GM23248 (cell line): ENCODE results near the gene ELP6. TPM values are rescaled to one million over a fixed set of nuclear protein-coding genes. Genes with fewer than 3 reads are reported as not detected.
"Not testable (repeated sequence)": the region's sequence is repeated elsewhere in the genome, so short reads cannot be mapped to it uniquely, and the experiment has no call there.

Source experiments
- DNase-seq: peaks from one replicate; pipeline ENCODE4 v3.0.0-alpha.2; 2015
- H2AFZ ChIP-seq: fragments of 200-600 bp; sonication (generic); 2 replicates; pipeline ENCODE4 v1.6.1; 2016; ENCODE audit warnings: antibody characterized with exemption
- H3F3A ChIP-seq: fragments of 200-600 bp; sonication (generic); 2 replicates; pipeline ENCODE4 v1.6.1; 2016; ENCODE audit warnings: mild to moderate bottlenecking, antibody characterized with exemption, mixed run types; ENCODE audit not compliant: insufficient read depth
- H3K27ac ChIP-seq: fragments of 200-600 bp; sonication (generic); 2 replicates; pipeline ENCODE4 v1.5.1; 2016; ENCODE audit warnings: mild to moderate bottlenecking
- H3K27me3 ChIP-seq: fragments of 200-600 bp; sonication (generic); replicated peaks from 2 replicates; pipeline ENCODE4 v1.6.1; 2016; ENCODE audit warnings: mild to moderate bottlenecking; ENCODE audit not compliant: insufficient read depth
- H3K36me3 ChIP-seq: fragments of 200-600 bp; sonication (generic); 2 replicates; pipeline ENCODE4 v1.6.1; 2016; ENCODE audit warnings: low read depth, mild to moderate bottlenecking
- H3K4me1 ChIP-seq: fragments of 200-600 bp; sonication (generic); 2 replicates; pipeline ENCODE4 v1.6.1; 2016; ENCODE audit warnings: mild to moderate bottlenecking; ENCODE audit not compliant: insufficient read depth
- H3K4me2 ChIP-seq: fragments of 200-600 bp; sonication (generic); one replicate; pipeline ENCODE4 v1.6.1; 2016; ENCODE audit warnings: mild to moderate bottlenecking; ENCODE audit not compliant: unreplicated experiment
- H3K4me3 ChIP-seq: fragments of 200-600 bp; sonication (generic); 2 replicates; pipeline ENCODE4 v1.5.1; 2016; ENCODE audit warnings: mild to moderate bottlenecking
- H3K79me2 ChIP-seq: fragments of 200-600 bp; sonication (generic); 2 replicates; pipeline ENCODE4 v1.6.1; 2016; ENCODE audit warnings: mild to moderate bottlenecking; ENCODE audit not compliant: insufficient read depth
- H3K9ac ChIP-seq: fragments of 200-600 bp; sonication (generic); 2 replicates; pipeline ENCODE4 v1.6.1; 2016; ENCODE audit warnings: mild to moderate bottlenecking
- H3K9me2 ChIP-seq: fragments of 200-600 bp; sonication (generic); 2 replicates; pipeline ENCODE4 v1.6.1; 2016; ENCODE audit warnings: mixed run types, mild to moderate bottlenecking, moderate library complexity; ENCODE audit not compliant: insufficient read depth
- H3K9me3 ChIP-seq: fragments of 200-600 bp; sonication (generic); one replicate; pipeline ENCODE4 v1.6.1; 2017; ENCODE audit warnings: low read depth
- H4K20me1 ChIP-seq: fragments of 200-600 bp; sonication (generic); 2 replicates; pipeline ENCODE4 v1.6.0; 2016; ENCODE audit not compliant: insufficient read depth
- EZH2 ChIP-seq: fragments of 200-600 bp; sonication (generic); IDR thresholded peaks from 2 replicates; pipeline ENCODE4 v1.6.1; 2018; ENCODE audit warnings: antibody characterized with exemption, mild to moderate bottlenecking; ENCODE audit not compliant: insufficient read depth, poor library complexity, severe bottlenecking
- EZH2phosphoT487 ChIP-seq: fragments of 200-600 bp; sonication (generic); IDR thresholded peaks from 2 replicates; pipeline ENCODE4 v1.6.1; 2018; ENCODE audit warnings: antibody characterized with exemption, moderate library complexity, mild to moderate bottlenecking, low read depth; ENCODE audit not compliant: insufficient read depth
- WGBS, 2 experiments: methylation state at CpG; one replicate each; pipeline ENCODE4 v1.1.6; 2015 to 2017; ENCODE audit warnings: low lambda C conversion rate in 2 of 2, low coverage in 1 of 2; ENCODE audit errors: missing lambda C conversion rate in 2 of 2; 5-methylcytosine and 5-hydroxymethylcytosine counted together
- in situ Hi-C: fragments of 300-500 bp; cut with MboI; formaldehyde crosslinking; loops from 2 replicates; pipeline ENCODE4 v1.15.0; 2020
- polyA plus RNA-seq: library from polyadenylated mRNA; unstranded; fragments of >200 nt; fragmentation: Nextera tagmentation; extraction: Ambion mirVana; gene quantifications from 2 replicates; pipeline ENCODE4 v1.2.1, GENCODE V29; 2016
- total RNA-seq: library from RNA; depleted of rRNA; stranded (reverse); fragments of >200 nt; shearing (Covaris generic); gene quantifications from 2 replicates; pipeline ENCODE4 v1.2.3, GENCODE V29; 2014

The ELP6 gene
- total and polyA plus RNA-seq, 2 experiments from 2014 or later: 28.6 to 36.0 TPM

DNA sequence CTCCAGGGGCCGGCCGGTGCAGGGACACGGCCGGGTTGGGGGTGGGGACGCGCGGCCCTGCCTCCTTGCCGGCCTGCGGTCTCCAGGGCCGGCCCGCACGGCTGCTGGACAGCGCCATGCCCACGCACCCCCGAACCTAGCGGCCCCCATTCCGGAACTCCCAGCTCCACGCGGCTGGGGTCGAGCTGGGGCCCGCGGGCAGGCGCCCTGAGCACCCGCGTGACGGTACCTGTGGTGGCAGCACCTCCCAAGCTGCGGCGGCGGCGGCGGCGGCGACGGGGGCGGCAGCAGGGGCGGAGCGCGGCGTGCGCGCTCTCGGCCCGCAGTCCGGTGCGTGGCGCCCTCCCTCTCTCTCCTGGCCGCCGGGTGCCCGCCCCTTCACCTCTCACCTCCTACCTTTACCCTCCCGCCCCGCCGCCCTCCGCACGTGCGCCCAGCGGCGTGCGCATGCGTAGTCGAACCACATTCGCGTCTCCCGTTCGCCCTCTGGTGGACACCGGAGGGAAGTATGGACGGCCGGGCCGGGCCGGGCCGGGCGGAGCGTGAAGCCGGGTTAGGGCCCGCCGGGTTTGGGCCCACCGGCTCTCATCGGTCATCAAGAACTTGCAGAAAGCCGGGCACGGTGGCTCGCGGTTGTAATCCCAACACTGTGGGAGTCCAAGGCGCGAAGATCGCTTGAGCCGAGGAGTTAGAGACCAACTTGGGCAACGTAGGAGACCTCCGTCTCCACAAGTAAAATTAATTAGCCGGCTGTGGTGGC lies 37.8 kb downstream of the ELP6 start, which contains the start of gene SCAP:
Gene SCAP (minus strand): TSS at position 372 of the 760 bp plus-strand sequence. CDS start 32,948 bp downstream, outside the sequence.
- in situ Hi-C loops: no loop called here
- no peak for TF ChIP-seq EZH2
- TF ChIP-seq EZH2phosphoT487: no peak

DNA sequence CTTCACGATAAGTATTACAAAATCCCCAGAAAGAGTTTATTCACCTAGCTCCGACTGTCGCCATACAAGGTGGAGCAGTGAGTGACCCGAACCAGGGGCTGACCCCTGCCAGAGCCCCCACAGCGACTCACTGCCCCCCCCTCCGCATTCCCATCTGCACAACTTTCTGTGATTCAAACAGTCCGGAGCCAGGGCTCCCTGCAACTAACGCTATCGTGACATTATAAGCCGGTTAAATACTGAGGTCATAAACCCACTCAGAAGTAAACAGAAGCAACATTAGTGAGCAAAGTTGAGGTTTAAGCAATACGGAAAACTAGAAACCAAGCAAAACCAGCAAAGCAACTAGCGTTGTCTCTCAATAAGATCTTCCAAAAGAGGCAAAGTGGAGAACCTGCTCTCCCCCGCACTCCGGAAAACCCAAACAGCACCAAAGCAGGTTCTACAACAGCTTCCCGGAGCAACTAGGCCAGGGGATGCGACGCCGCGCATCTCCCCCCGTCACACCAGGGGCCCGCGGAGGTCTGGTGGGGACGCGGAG lies 38.4 kb downstream of the ELP6 start:
- Histone ChIP-seq H3K9me2 (no peaks in the 10 kb centered on the region), H2AFZ (peak overlapping the region; percentile 92), H3K4me2 (peak overlapping the region; percentile 96), H3K9me3 (no peaks in the 10 kb centered on the region), H3K4me3 (peak overlapping the region; percentile 92), H3K4me1 (peaks cover 4% of the 10 kb centered on the region), H4K20me1 (no peaks in the 10 kb centered on the region), H3K36me3 (no peaks in the 10 kb centered on the region), H3F3A (peaks cover 9% of the 10 kb centered on the region; the same call in 1 of the 2 replicates), H3K9ac (peak overlapping the region; percentile 82), H3K79me2 (peaks cover 56% of the 10 kb centered on the region), H3K27ac (peak overlapping the region; percentile 43), H3K27me3 (no peaks in the 10 kb centered on the region)
- TF ChIP-seq EZH2phosphoT487: no peak
- TF ChIP-seq EZH2: no peak
- peak; percentile 69 for DNase-seq
- 1% methylated on average over 24 of the region's 24 CpGs for WGBS, 2 experiments
- in situ Hi-C loops: no loop called here

More for the DNA sequence above, 37.8 kb downstream of the ELP6 start, which contains the start of gene SCAP:
- WGBS, 2 experiments: 2% methylated on average over 43 to 85 of the region's 88 CpGs
- Histone ChIP-seq H3K36me3 (no peaks in the 10 kb centered on the region), H3F3A (peaks cover 9% of the 10 kb centered on the region; the same call in 1 of the 2 replicates), H4K20me1 (no peaks in the 10 kb centered on the region), H2AFZ (peak within 1 kb of the TSS; percentile 92), H3K79me2 (peaks cover 49% of the 10 kb centered on the region), H3K4me2 (peak within 1 kb of the TSS; percentile 96), H3K27me3 (no peaks in the 10 kb centered on the region), H3K9me2 (no peaks in the 10 kb centered on the region), H3K4me3 (peak within 1 kb of the TSS; percentile 92), H3K4me1 (peaks cover 4% of the 10 kb centered on the region), H3K9ac (peak within 1 kb of the TSS; percentile 82), H3K27ac (peak within 1 kb of the TSS; percentile 43), H3K9me3 (no peaks in the 10 kb centered on the region)
- DNase-seq: peak; percentile 89

DNA sequence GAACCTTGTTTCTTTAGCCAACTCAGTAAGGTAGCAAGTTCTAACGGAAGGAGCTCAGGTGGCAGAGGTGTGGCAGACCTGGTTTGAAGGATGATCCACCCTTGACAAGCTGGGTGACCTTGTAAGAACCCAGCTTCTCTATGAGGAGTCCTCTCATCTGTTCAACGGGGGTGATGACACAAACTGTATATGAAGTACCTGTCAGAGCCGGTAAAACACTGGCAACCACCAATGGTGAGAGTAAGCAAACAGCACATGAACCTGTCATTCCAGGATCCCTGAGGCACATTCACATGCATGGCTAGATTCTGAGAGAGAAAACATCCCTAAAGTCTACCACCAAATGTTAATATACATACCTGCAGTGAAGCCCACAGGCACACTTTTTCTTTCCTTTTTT lies 40.1 kb downstream of the ELP6 start:
- no peak for DNase-seq
- H3K4me3 ChIP-seq: no peak overlapping the region
- H3K4me1 ChIP-seq: peaks cover 4% of the 10 kb centered on the region
- H3K9ac ChIP-seq: no peak overlapping the region
- peaks cover 9% of the 10 kb centered on the region; the same call in 1 of the 2 replicates for H3F3A ChIP-seq
- H3K27ac ChIP-seq: no peak overlapping the region
- no peaks in the 10 kb centered on the region for H3K36me3 ChIP-seq
- H3K9me2 ChIP-seq: no peaks in the 10 kb centered on the region
- no peaks in the 10 kb centered on the region for H4K20me1 ChIP-seq
- no peak for TF ChIP-seq EZH2
- no peak for TF ChIP-seq EZH2phosphoT487
- H2AFZ ChIP-seq: no peak overlapping the region
- 82 to 85% methylated on average over 3 of the region's 3 CpGs for WGBS, 2 experiments
- H3K79me2 ChIP-seq: peaks cover 73% of the 10 kb centered on the region
- no peaks in the 10 kb centered on the region for H3K27me3 ChIP-seq
- in situ Hi-C loops: no loop called here
- H3K4me2 ChIP-seq: no peak overlapping the region
- no peaks in the 10 kb centered on the region for H3K9me3 ChIP-seq

DNA sequence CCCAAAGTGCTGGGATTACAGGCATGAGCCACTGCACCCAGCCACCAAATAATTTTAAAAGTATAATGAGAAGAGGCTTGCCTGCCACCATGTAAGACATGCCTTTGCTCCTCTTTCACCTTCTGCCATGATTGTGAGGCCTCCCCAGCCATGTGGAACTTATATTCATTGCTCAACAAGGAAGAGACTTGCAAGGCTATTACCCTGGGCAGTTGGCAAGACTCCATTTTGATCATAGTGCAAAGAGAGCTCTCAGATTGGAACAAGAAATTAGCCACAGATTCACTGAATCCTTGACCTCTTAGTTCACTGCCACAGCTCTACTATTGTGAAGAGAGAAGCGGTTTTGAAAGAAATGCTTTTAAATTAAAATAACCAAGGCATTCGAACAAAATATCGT lies 43.9 kb downstream of the ELP6 start:
- H3K9me3 ChIP-seq: no peaks in the 10 kb centered on the region
- in situ Hi-C loops: no loop called here
- H2AFZ ChIP-seq: no peak overlapping the region
- no peaks in the 10 kb centered on the region for H3K36me3 ChIP-seq
- 83 to 88% methylated on average over 3 of the region's 3 CpGs for WGBS, 2 experiments
- no peak overlapping the region for H3K27ac ChIP-seq
- no peak overlapping the region for H3K4me3 ChIP-seq
- peak; percentile 24 for DNase-seq
- H3K4me2 ChIP-seq: no peak overlapping the region
- peaks cover 97% of the 10 kb centered on the region for H3K79me2 ChIP-seq
- H3K9ac ChIP-seq: no peak overlapping the region
- H3K9me2 ChIP-seq: no peaks in the 10 kb centered on the region
- H3F3A ChIP-seq: peaks cover 2% of the 10 kb centered on the region; the same call in 1 of the 2 replicates
- H4K20me1 ChIP-seq: no peaks in the 10 kb centered on the region
- H3K27me3 ChIP-seq: no peaks in the 10 kb centered on the region
- no peak for TF ChIP-seq EZH2
- no peak for TF ChIP-seq EZH2phosphoT487
- peaks cover 4% of the 10 kb centered on the region for H3K4me1 ChIP-seq

DNA sequence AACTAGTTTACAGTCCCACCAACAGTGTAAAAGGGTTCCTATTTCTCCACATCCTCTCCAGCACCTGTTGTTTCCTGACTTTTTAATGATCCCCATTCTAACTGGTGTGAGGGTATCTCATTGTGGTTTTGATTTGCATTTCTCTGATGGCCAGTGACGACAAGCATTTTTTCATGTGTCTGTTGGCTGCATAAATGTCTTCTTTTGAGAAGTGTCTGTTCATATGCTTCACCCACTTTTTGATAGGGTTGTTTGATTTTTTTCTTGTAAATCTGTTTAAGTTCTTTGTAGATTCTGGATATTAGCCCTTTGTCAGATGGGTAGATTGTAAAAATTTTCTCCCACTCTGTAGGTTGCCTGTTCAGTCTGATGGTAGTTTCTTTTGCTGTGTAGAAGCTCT lies 45.2 kb downstream of the ELP6 start:
- 94 to 96% methylated on average over 1 of the region's 1 CpG for WGBS, 2 experiments
- H3K4me2 ChIP-seq, H3K9me3 ChIP-seq, H3K4me3 ChIP-seq, DNase-seq, H3K36me3 ChIP-seq, H3K27ac ChIP-seq, H3K9me2 ChIP-seq, H3K27me3 ChIP-seq, H3F3A ChIP-seq, H4K20me1 ChIP-seq, in situ Hi-C loops, H3K4me1 ChIP-seq, H3K9ac ChIP-seq, H2AFZ ChIP-seq: not testable (repeated sequence)
- peaks cover 97% of the 10 kb centered on the region for H3K79me2 ChIP-seq
